Progenitor cell of endocrine pancreas (in vitro differentiated cells): ENCODE data around the gene RARA. TPM values are rescaled to one million over a fixed set of nuclear protein-coding genes. Genes with fewer than 3 reads are reported as not detected.

Experiments used
- DNase-seq: peaks from one replicate; pipeline ENCODE4 v3.0.0; 2021; ENCODE audit warnings: low spot score; ENCODE audit not compliant: unreplicated experiment
- H3K27ac Mint-ChIP-seq: 2 replicates; pipeline ENCODE4 v1.8.0; 2021; ENCODE audit warnings: mild to moderate bottlenecking, moderate library complexity, mixed read lengths
- H3K27me3 Mint-ChIP-seq: 2 replicates; pipeline ENCODE4 v1.8.0; 2021; ENCODE audit warnings: mixed read lengths
- H3K36me3 Mint-ChIP-seq: 2 replicates; pipeline ENCODE4 v1.8.0; 2022; ENCODE audit warnings: mixed read lengths; ENCODE audit not compliant: insufficient read depth
- H3K4me1 Mint-ChIP-seq: 2 replicates; pipeline ENCODE4 v1.8.0; 2021; ENCODE audit warnings: low read depth, mixed read lengths
- H3K4me3 Mint-ChIP-seq: 2 replicates; pipeline ENCODE4 v1.8.0; 2021; ENCODE audit warnings: low read depth, mild to moderate bottlenecking, moderate library complexity, mixed read lengths
- H3K9me3 Mint-ChIP-seq: 2 replicates; pipeline ENCODE4 v1.8.0; 2021; ENCODE audit warnings: low read depth, mixed read lengths
- total RNA-seq: library from RNA; stranded (reverse); gene quantifications from 2 replicates; pipeline ENCODE4 v1.2.1, GENCODE V29; 2021
- TF ChIP-seq, protein P1 (sequence below): fragments of 200-600 bp; sonication (generic); IDR thresholded peaks from one replicate; pipeline ENCODE4 v1.5.0; 2021; ENCODE audit warnings: antibody characterized with exemption, mild to moderate bottlenecking; ENCODE audit not compliant: unreplicated experiment

Gene RARA
- total RNA-seq, 1 donor from 2014 or later, result 50.8 TPM

DNA sequence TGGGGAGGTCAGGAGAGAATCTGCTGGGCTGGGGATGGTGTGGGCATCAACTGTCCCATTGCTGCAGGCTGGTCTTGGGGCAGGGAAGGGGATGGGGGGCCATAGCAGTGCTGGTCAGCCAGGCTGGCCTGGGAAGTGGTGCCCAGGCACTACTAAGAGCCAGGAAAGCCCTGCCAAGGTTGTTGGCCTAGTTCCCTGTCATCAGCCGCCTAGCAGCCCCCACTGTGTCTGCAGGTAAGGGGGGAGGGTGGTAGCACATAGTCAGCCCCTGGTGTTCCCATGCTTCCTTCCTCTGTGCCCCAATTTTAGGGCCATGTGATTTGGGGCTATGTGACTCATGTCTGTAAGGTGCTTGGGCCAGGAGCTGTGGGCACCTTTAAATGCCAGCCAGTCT is 37.8 kb downstream of the RARA start:
- peaks cover 75% of the 10 kb centered on the region for H3K4me1 Mint-ChIP-seq
- H3K9me3 Mint-ChIP-seq, result no peaks in the 10 kb centered on the region
- H3K27me3 Mint-ChIP-seq, result no peaks in the 10 kb centered on the region
- peak overlapping the region; percentile 88 for H3K27ac Mint-ChIP-seq
- peak overlapping the region; percentile 37 for H3K4me3 Mint-ChIP-seq
- DNase-seq, result no peak
- peaks cover 5% of the 10 kb centered on the region for H3K36me3 Mint-ChIP-seq
- TF ChIP-seq, protein P1, sequence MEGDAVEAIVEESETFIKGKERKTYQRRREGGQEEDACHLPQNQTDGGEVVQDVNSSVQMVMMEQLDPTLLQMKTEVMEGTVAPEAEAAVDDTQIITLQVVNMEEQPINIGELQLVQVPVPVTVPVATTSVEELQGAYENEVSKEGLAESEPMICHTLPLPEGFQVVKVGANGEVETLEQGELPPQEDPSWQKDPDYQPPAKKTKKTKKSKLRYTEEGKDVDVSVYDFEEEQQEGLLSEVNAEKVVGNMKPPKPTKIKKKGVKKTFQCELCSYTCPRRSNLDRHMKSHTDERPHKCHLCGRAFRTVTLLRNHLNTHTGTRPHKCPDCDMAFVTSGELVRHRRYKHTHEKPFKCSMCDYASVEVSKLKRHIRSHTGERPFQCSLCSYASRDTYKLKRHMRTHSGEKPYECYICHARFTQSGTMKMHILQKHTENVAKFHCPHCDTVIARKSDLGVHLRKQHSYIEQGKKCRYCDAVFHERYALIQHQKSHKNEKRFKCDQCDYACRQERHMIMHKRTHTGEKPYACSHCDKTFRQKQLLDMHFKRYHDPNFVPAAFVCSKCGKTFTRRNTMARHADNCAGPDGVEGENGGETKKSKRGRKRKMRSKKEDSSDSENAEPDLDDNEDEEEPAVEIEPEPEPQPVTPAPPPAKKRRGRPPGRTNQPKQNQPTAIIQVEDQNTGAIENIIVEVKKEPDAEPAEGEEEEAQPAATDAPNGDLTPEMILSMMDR, result no peak

DNA sequence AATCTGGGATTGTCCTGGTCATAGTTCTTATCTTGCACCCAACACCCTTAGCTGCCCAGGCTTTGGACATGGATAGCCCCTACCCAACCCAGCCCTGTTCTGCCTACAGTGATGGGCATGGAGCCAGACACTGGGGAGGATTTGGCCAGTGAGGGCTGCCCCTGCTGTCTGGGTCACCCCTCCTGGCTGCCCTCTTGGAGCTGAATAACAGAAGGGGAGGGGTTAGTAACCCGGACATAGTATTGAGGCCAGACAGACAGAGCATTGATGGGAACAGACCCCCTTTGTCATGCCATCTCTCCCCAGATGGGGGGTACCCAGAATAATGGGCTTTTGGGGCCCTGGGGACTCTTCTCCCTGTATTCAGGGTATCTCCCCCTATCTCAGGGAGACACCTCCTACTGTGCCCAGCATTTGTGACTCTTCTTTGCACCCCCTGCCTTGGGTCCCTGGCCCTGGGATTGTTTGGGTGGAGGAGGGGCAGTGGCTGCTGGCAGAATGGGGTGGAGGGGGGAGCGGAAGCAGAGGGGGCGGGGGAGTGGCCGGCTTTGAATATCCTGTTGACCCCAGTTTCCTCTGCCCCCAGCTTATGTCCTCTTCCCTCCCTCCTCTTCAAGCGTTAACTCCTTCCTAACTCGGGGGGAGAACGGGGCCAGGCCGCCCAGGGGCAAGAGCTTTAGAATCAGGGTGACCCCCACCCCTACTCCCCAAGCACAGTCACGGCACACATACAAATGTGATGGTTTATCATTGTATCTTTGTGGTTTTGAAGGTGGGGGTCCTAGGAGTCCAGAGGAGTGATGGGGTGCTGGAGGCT is 38.5 kb downstream of the RARA start:
- Mint-ChIP-seq H3K27ac (peak overlapping the region; percentile 88), H3K4me3 (peak overlapping the region; percentile 37), H3K36me3 (peaks cover 10% of the 10 kb centered on the region), H3K9me3 (no peaks in the 10 kb centered on the region), H3K4me1 (peaks cover 82% of the 10 kb centered on the region), H3K27me3 (no peaks in the 10 kb centered on the region)
- no peak for DNase-seq
- TF ChIP-seq, protein P1, result no peak

DNA sequence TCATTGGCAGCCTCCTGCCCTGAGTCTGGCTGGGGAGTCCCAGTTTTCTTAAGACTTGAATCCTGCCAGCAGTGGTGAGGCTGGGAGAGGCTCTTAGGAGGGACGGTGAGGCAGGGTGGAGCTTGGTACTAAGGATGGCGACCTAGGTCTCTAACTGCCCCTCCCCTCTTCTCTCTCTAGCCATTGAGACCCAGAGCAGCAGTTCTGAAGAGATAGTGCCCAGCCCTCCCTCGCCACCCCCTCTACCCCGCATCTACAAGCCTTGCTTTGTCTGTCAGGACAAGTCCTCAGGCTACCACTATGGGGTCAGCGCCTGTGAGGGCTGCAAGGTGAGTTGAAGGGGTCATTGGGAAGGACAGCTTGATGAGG is 39.1 kb downstream of the RARA start:
- no peak for DNase-seq
- H3K4me1 Mint-ChIP-seq, result peaks cover 83% of the 10 kb centered on the region
- H3K9me3 Mint-ChIP-seq, result no peaks in the 10 kb centered on the region
- peaks cover 14% of the 10 kb centered on the region for H3K36me3 Mint-ChIP-seq
- TF ChIP-seq, protein P1, result no peak
- no peak overlapping the region for H3K4me3 Mint-ChIP-seq
- H3K27ac Mint-ChIP-seq, result peak overlapping the region; percentile 85
- H3K27me3 Mint-ChIP-seq, result no peaks in the 10 kb centered on the region

DNA sequence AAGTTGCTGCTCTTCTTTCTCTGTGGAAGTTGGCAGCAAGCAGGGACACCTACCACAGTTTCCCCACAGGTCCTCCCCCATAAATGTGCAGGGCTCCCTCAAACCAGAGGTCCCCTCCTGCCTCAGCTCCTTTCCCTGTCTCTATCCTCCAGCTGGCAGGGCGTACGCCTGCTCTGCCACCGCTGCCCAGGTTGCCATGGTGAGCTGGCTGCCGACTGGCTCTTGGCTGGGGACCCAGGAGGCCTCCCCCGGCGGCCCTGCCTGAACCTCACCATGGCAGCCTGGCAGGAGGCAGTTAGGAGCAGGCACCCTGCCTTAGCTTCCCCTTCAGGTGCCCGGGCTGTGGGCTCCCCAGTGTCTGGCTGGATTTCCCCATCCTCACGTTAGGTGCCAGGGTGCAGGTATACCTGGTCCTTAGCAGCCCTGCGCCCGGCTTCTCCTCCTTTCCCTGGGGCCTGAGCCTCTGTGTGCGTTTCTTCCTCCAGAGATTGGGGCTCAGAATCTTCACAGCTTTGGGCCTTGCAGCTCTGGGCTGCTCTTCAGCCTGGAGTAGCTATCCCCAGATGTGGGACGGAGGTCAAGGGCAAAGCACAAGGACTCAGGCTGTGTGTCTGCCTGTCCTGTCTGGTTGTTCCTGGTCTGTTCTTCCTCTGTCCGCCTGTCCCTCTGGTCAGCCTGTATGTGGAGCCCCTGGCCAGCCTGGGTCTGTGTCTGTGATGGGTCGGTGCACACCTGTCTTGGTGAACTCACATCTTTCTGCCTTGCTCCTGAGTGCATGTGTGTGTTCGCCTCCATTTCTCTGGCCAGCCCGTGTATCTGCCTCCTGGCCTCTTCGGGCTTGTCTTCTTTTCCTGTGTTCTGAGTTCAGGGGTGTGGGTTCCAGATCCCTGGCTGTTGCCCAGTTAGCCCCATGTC is 39.8 kb downstream of the RARA start:
- H3K27ac Mint-ChIP-seq, result peak overlapping the region; percentile 80
- peaks cover 14% of the 10 kb centered on the region for H3K36me3 Mint-ChIP-seq
- H3K4me1 Mint-ChIP-seq, result peaks cover 77% of the 10 kb centered on the region
- no peaks in the 10 kb centered on the region for H3K27me3 Mint-ChIP-seq
- H3K9me3 Mint-ChIP-seq, result no peaks in the 10 kb centered on the region
- TF ChIP-seq, protein P1, result no peak
- no peak overlapping the region for H3K4me3 Mint-ChIP-seq
- DNase-seq, result no peak

DNA sequence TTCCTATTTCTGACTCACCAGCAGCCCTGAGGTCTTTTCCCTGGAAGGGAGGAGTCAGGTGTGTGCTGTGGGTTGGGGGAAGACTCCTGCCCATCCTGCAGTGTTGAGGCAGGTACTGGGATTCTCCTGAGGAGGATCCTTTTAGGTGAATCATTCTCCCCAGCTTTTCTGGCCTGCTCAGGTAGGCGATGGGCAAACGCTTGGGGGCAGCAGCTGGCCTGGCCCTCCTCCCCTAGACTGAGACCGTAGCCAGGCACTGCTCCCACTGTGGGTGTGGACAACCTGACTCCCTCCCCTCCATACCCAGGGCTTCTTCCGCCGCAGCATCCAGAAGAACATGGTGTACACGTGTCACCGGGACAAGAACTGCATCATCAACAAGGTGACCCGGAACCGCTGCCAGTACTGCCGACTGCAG is 40.5 kb downstream of the RARA start:
- Mint-ChIP-seq H3K36me3 (peaks cover 14% of the 10 kb centered on the region), H3K4me3 (no peak overlapping the region), H3K9me3 (no peaks in the 10 kb centered on the region), H3K27me3 (no peaks in the 10 kb centered on the region), H3K4me1 (peaks cover 73% of the 10 kb centered on the region), H3K27ac (peak overlapping the region; percentile 92)
- TF ChIP-seq, protein P1, result no peak
- no peak for DNase-seq
